Measurements from ENCODE around the gene PIK3C2G.

DNA sequence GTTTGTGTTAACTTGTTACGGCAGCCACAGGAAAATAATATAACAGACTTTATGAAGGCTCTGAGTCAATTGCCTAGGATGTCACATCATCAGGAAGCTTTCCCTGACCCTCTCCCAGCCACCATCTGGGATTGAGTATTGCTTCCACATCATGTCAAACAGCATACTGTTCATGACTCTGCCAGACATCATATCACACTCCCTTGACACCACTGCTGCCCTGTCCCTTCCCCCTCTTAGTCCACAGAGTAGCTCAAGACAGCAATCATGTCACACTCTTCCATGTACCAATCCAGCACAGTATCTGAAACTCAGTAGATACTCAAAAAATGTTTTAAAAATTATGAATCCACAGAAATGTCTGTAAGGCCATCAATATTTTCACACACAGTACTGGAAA is 168.0 kb downstream of the PIK3C2G start:
- TF ChIP-seq CTCF (IDR thresholded peaks at IDR 0.05) (no peak), POLR2A (IDR thresholded peaks at IDR 0.05) (no peak)

Data from testis (tissue), 2 donors.